Thyroid gland (tissue), 4 donors: Measurements from ENCODE around the gene BTRC. TPM values are rescaled to one million over a fixed set of nuclear protein-coding genes. Genes with fewer than 3 reads are reported as not detected.
A peak's percentile ranks its signal among the peaks of the same experiment; 100 is the strongest.

Source experiments
- DNase-seq, 2 donors: peaks; one replicate each; pipeline ENCODE4 v3.0.0-alpha.2; 2019
- H3K27ac ChIP-seq, 3 donors: fragments of 200-600 bp; sonication (generic); 1 replicate in 2 of 3; 2 replicates in 1 of 3; pipeline ENCODE4 v1.5.1; 2016 to 2019; ENCODE audit warnings: mild to moderate bottlenecking in 1 of 3, moderate library complexity in 1 of 3
- H3K27me3 ChIP-seq: fragments of 200-600 bp; sonication (generic); one replicate; pipeline ENCODE4 v1.5.1; 2019
- H3K36me3 ChIP-seq, 2 donors: fragments of 200-600 bp; sonication (generic); one replicate each; pipeline ENCODE4 v1.5.1; 2016 to 2019
- H3K4me1 ChIP-seq, 2 donors: fragments of 200-600 bp; sonication (generic); one replicate each; pipeline ENCODE4 v1.5.1; 2017 to 2019
- H3K4me3 ChIP-seq, 3 donors: fragments of 200-600 bp; sonication (generic); replicated peaks in 1 of 3; 1 replicate in 2 of 3; 2 replicates in 1 of 3; pipeline ENCODE4 v1.5.1; 2016; ENCODE audit warnings: mild to moderate bottlenecking in 1 of 3
- H3K9me3 ChIP-seq: fragments of 200-600 bp; sonication (generic); one replicate; pipeline ENCODE4 v1.5.1; 2017
- POLR2A ChIP-seq, 2 donors: fragments of 450-650 bp; IDR thresholded peaks; one replicate each; pipeline ENCODE4 v1.6.1; 2017; ENCODE audit warnings: antibody characterized with exemption in 2 of 2, mild to moderate bottlenecking in 2 of 2, moderate library complexity in 1 of 2
- WGBS, 2 donors: methylation state at CpG; one replicate each; pipeline ENCODE4 v1.1.5; 2017; 5-methylcytosine and 5-hydroxymethylcytosine counted together
- intact Hi-C: fragments of 100-400 bp; cut with DNase I; formaldehyde crosslinking; loops from one replicate; pipeline ENCODE4 v1.15.1; 2023
- total RNA-seq, 4 donors: library from RNA; depleted of rRNA; stranded (reverse); fragments of >200 nt; gene quantifications; one replicate each; pipeline ENCODE4 v1.2.3, GENCODE V29; 2016
- TF ChIP-seq, protein P1 (sequence below), 6 experiments: fragments of 200-600 bp in 3 of 6; fragments of 450-650 bp in 3 of 6; sonication (generic) in 3 of 6; IDR thresholded peaks; one replicate each; pipeline ENCODE4 v1.5.1; 2016 to 2019; ENCODE audit warnings: antibody characterized with exemption in 6 of 6, mild to moderate bottlenecking in 2 of 6, inconsistent platforms in 1 of 6, moderate library complexity in 1 of 6

Gene BTRC
- total RNA-seq, 4 donors from 2014 or later: 14.5 to 70.4 (median 22.7) TPM

GRCh38 chr10:101559596-101560297 lies 205.8 kb downstream of the BTRC start:
- peaks cover 0 to 2% of the 10 kb centered on the region in 2 donors for H3K36me3 ChIP-seq
- H3K4me3 ChIP-seq: no peak overlapping the region
- H3K4me1 ChIP-seq: no peaks in the 10 kb centered on the region
- no peak overlapping the region for H3K27ac ChIP-seq
- H3K9me3 ChIP-seq: no peaks in the 10 kb centered on the region
- no peak for DNase-seq
- TF ChIP-seq POLR2A (IDR thresholded peaks at IDR 0.05): no peak
- TF ChIP-seq, protein P1, sequence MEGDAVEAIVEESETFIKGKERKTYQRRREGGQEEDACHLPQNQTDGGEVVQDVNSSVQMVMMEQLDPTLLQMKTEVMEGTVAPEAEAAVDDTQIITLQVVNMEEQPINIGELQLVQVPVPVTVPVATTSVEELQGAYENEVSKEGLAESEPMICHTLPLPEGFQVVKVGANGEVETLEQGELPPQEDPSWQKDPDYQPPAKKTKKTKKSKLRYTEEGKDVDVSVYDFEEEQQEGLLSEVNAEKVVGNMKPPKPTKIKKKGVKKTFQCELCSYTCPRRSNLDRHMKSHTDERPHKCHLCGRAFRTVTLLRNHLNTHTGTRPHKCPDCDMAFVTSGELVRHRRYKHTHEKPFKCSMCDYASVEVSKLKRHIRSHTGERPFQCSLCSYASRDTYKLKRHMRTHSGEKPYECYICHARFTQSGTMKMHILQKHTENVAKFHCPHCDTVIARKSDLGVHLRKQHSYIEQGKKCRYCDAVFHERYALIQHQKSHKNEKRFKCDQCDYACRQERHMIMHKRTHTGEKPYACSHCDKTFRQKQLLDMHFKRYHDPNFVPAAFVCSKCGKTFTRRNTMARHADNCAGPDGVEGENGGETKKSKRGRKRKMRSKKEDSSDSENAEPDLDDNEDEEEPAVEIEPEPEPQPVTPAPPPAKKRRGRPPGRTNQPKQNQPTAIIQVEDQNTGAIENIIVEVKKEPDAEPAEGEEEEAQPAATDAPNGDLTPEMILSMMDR (IDR thresholded peaks at IDR 0.05): no peak
- 71 to 75% methylated on average over 11 to 12 of the region's 12 CpGs for WGBS, 2 donors
- intact Hi-C loops: no loop called here
- peaks cover under 1% of the 10 kb centered on the region for H3K27me3 ChIP-seq

- peak in 1 of 2 donors; percentile 65 for DNase-seq
- H3K9me3 ChIP-seq: no peaks in the 10 kb centered on the region
- peaks cover 6% of the 10 kb centered on the region for H3K27me3 ChIP-seq
- H3K4me1 ChIP-seq: no peaks in the 10 kb centered on the region
- intact Hi-C loops: no loop called here
- H3K4me3 ChIP-seq: no peak overlapping the region
- no peaks in the 10 kb centered on the region for H3K36me3 ChIP-seq
- TF ChIP-seq, protein P1 (IDR thresholded peaks at IDR 0.05): no peak
- TF ChIP-seq POLR2A (IDR thresholded peaks at IDR 0.05): no peak
- H3K27ac ChIP-seq: no peak overlapping the region
- 21 to 44% methylated on average over 2 of the region's 2 CpGs for WGBS, 2 donors
Observed at GRCh38 chr10:101560298-101561067, 206.5 kb downstream of the BTRC start.

- intact Hi-C loops: no loop called here
- WGBS, 2 donors: 74 to 75% methylated on average over 8 to 11 of the region's 15 CpGs
- no peak overlapping the region for H3K27ac ChIP-seq
- TF ChIP-seq, protein P1 (IDR thresholded peaks at IDR 0.05): no peak
- no peak for TF ChIP-seq POLR2A (IDR thresholded peaks at IDR 0.05)
- DNase-seq: no peak
- H3K4me1 ChIP-seq: no peaks in the 10 kb centered on the region
- no peak overlapping the region for H3K4me3 ChIP-seq
- H3K27me3 ChIP-seq: peaks cover 6% of the 10 kb centered on the region
- H3K36me3 ChIP-seq: no peaks in the 10 kb centered on the region
- no peaks in the 10 kb centered on the region for H3K9me3 ChIP-seq
Observed at GRCh38 chr10:101561068-101561915, 207.3 kb downstream of the BTRC start.

- TF ChIP-seq, protein P1 (IDR thresholded peaks at IDR 0.05): no peak
- TF ChIP-seq POLR2A (IDR thresholded peaks at IDR 0.05): no peak
- H3K9me3 ChIP-seq: no peaks in the 10 kb centered on the region
- WGBS, 2 donors: 87 to 89% methylated on average over 5 of the region's 5 CpGs
- H3K36me3 ChIP-seq: no peaks in the 10 kb centered on the region
- H3K27me3 ChIP-seq: peaks cover 6% of the 10 kb centered on the region
- H3K4me3 ChIP-seq: no peak overlapping the region
- H3K27ac ChIP-seq: no peak overlapping the region
- intact Hi-C loops: no loop called here
- peaks cover 0 to 5% of the 10 kb centered on the region in 2 donors for H3K4me1 ChIP-seq
- DNase-seq: no peak
Observed at GRCh38 chr10:101562231-101562630, 208.3 kb downstream of the BTRC start.
